GM19238 (cell line): ENCODE data around the gene SNRPN.
"Not testable (repeated sequence)": the region's sequence is repeated elsewhere in the genome, so short reads cannot be mapped to it uniquely, and the experiment has no call there.

Source experiments
- DNase-seq: peaks from one replicate; pipeline ENCODE4 v3.0.0; 2011; ENCODE audit warnings: low spot score; ENCODE audit not compliant: insufficient read length

The SNRPN gene

DNA sequence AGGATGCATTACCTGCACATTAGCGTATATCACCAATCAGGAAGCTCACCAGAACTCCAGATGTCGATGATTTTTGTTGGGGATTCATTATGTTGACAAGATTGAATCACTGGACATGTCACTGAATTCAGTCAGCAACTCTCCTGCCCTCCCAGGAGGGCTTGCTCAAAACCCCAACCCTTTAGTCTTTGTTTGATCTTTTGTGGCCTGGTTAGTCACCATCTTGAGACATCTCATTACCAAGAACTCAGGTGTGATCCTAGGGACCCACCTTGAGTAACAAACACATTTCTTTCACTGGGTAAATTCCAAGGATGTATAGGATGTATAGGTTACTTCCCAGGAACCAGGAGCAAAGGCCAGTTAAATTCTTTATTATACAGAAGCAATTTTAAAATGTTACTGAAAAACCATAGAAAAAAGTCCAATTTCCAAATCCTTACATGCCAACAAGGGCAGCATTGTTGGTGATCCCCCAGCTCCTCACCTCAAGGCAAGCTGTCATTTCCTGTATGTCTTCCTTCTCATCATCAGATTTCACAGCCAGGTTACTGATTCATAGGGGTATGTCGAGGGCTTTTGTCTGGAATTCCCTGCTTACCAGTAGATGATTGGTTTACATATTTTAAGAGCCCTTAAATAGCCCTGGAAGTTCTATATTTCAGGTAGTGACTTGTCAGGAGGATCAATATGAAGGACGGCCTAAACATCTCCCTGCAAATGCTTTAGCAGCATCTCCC, 11.7 kb downstream of the SNRPN start:
- DNase-seq, result no peak

GRCh38 chr15:24971052-24971451, 16.3 kb downstream of the SNRPN start:
- DNase-seq, result no peak

DNA sequence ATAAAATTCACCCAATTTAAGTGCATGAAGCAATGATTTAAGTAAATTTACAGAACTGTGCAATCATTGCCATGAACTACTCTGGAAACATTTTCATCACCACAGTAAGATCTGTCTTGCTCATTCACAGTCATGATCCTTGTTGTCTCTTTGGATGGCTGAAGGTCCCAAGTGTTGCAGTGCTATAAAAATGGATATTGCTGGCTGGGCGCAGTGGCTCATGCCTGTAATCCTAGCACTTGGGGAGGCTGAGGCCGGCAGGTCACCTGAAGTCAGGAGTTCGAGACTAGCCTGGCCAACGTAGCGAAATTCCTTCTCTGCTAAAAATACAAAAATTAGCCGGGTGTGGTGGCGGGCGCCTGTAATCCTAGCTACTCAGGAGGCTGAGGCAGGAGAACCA, 17.0 kb downstream of the SNRPN start:
- DNase-seq, result no peak

GRCh38 chr15:24972707-24973106, 17.9 kb downstream of the SNRPN start:
- DNase-seq, result not testable (repeated sequence)

DNA sequence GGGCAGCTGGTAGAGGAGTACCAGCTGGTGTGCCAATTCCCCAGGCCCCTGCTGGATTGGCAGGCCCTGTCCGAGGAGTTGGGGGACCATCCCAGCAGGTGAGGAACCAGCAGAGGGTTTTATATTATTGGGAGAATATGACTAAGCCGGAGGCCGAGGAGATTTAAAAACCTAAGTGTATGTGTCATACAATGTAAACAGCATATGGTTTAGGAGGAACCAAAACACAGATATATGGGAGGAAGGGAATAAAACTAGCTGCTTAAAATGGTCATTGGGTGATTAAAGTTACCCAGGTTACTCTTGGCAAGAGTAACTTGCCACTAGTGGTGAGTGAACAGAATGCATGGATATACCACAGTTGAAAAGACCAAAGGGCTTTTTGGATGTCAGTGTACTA, 22.1 kb downstream of the SNRPN start:
- no peak for DNase-seq

DNA sequence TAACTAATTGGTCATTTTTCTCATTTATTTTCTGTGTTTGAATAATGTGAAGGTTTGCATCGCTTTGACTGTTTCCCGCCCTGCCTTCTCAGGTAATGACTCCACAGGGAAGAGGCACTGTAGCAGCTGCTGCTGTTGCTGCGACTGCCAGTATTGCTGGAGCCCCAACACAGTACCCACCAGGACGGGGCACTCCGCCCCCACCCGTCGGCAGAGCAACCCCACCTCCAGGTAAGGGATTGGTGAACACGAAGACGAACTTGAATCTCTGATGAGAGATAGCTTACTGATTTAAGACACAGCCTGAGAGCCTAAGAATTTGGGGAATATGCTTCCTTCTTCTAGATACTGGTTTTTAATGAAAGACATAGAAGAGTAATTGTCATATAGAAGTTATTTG, 22.9 kb downstream of the SNRPN start:
- DNase-seq, result no peak

- DNase-seq, result no peak
Measured at GRCh38 chr15:24985224-24985623, 30.4 kb downstream of the SNRPN start.

DNA sequence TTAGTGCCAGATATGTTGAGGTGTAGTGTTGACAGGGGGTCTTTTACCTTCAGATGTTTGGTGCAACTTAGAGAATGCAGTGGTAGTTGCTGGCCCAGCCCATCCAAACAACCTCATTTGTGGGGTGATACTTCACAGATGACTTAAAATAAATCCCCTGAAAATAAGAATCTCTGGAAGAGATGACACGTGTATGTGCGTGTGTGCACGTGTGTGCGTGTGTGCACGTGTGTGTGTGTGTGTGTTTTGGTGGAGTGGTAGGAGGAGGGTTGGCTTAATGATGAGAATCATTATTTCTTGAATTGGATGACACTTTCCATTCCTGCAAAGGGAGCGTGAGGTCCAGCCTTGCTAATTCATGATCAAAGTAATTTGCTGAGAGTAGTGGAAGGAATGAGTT, 31.9 kb downstream of the SNRPN start:
- no peak for DNase-seq

GRCh38 chr15:25019434-25019833, 64.6 kb downstream of the SNRPN start:
- DNase-seq, result no peak

- DNase-seq, result no peak
Measured at GRCh38 chr15:25022233-25022632, 67.4 kb downstream of the SNRPN start.
